Testis (tissue), 3 donors: ENCODE results near the gene CACNA1C. TPM values are rescaled to one million over a fixed set of nuclear protein-coding genes. Genes with fewer than 3 reads are reported as not detected.

Source experiments
- DNase-seq: peaks from one replicate; pipeline ENCODE4 v3.0.0-alpha.2; 2019
- H3K27ac ChIP-seq, 2 donors: fragments of 200-600 bp; sonication (generic); one replicate each; pipeline ENCODE4 v1.5.1; 2019
- H3K27me3 ChIP-seq: fragments of 200-600 bp; sonication (generic); one replicate; pipeline ENCODE4 v1.5.1; 2019
- H3K36me3 ChIP-seq: fragments of 200-600 bp; sonication (generic); one replicate; pipeline ENCODE4 v1.5.1; 2017; ENCODE audit warnings: low read depth; ENCODE audit errors: missing control alignments
- H3K4me1 ChIP-seq: fragments of 200-600 bp; sonication (generic); one replicate; pipeline ENCODE4 v1.5.1; 2019
- H3K4me3 ChIP-seq, 2 donors: fragments of 200-600 bp; sonication (generic); one replicate each; pipeline ENCODE4 v1.5.1; 2017 to 2019
- H3K9me3 ChIP-seq: fragments of 200-600 bp; sonication (generic); one replicate; pipeline ENCODE4 v1.5.1; 2017
- POLR2A ChIP-seq: fragments of 450-650 bp; IDR thresholded peaks from one replicate; pipeline ENCODE4 v1.6.1; 2017; ENCODE audit warnings: antibody characterized with exemption, mild to moderate bottlenecking, moderate library complexity
- WGBS, 2 donors: methylation state at CpG; one replicate each; pipeline ENCODE4 v1.1.5; 2018; 5-methylcytosine and 5-hydroxymethylcytosine counted together
- intact Hi-C: fragments of 100-400 bp; cut with DNase I; formaldehyde crosslinking; loops from one replicate; pipeline ENCODE4 v1.15.1; 2023; ENCODE audit warnings: low total_unique reads
- polyA plus RNA-seq: library from polyadenylated mRNA; stranded (reverse); fragments of 350-450 nt; fragmentation: Illumina TruSeq; extraction: RNeasy Lipid Tissue Mini Kit (QIAGEN cat#74804); gene quantifications from one replicate; pipeline ENCODE4 v1.2.3, GENCODE V29; 2014; ENCODE audit warnings: low read depth, low replicate concordance; ENCODE audit not compliant: insufficient read depth
- total RNA-seq, 2 donors: library from RNA; depleted of rRNA; stranded (reverse); fragments of >200 nt; gene quantifications; one replicate each; pipeline ENCODE4 v1.2.3, GENCODE V29; 2016
- TF ChIP-seq, protein P1 (sequence below), 3 experiments: fragments of 450-650 bp in 2 of 3; fragments of 200-600 bp in 1 of 3; sonication (generic) in 1 of 3; IDR thresholded peaks; one replicate each; pipeline ENCODE4 v1.5.1; 2016 to 2019; ENCODE audit warnings: antibody characterized with exemption in 3 of 3, mild to moderate bottlenecking in 2 of 3, moderate library complexity in 1 of 3

CACNA1C gene
- total and polyA plus RNA-seq, 3 donors from 2014 or later, result 20.3 to 36.8 (median 32.0) TPM

DNA sequence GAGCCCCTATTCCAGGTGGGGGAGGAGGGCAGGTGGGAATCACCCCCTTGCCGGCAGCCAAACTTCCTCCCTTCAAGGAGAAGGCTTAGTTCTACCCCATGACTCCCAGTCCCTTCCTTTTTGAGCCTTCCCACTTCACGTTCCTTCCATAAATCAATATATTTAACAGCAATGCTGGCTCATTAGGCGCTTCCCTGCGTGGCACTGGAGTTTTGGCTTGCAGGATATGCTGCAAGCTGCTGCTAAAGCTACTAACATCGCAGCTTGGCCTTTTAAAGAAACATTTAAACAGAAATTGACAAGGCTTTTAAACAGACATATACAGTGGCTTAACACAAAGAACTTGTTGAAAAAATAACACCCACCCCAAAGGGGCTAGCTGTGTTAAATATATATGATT lies 434.0 kb downstream of the CACNA1C start:
- TF ChIP-seq, protein P1, sequence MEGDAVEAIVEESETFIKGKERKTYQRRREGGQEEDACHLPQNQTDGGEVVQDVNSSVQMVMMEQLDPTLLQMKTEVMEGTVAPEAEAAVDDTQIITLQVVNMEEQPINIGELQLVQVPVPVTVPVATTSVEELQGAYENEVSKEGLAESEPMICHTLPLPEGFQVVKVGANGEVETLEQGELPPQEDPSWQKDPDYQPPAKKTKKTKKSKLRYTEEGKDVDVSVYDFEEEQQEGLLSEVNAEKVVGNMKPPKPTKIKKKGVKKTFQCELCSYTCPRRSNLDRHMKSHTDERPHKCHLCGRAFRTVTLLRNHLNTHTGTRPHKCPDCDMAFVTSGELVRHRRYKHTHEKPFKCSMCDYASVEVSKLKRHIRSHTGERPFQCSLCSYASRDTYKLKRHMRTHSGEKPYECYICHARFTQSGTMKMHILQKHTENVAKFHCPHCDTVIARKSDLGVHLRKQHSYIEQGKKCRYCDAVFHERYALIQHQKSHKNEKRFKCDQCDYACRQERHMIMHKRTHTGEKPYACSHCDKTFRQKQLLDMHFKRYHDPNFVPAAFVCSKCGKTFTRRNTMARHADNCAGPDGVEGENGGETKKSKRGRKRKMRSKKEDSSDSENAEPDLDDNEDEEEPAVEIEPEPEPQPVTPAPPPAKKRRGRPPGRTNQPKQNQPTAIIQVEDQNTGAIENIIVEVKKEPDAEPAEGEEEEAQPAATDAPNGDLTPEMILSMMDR (IDR thresholded peaks at IDR 0.05), result no peak
- TF ChIP-seq POLR2A, result no peak
- 70 to 81% methylated on average over 5 of the region's 5 CpGs for WGBS, 2 donors

GRCh38 chr12:2487278-2487677 lies 434.5 kb downstream of the CACNA1C start:
- DNase-seq, result no peak
- 88 to 93% methylated on average over 5 of the region's 5 CpGs for WGBS, 2 donors
- no peak overlapping the region for H3K4me3 ChIP-seq
- intact Hi-C loops, result no loop called here
- no peaks in the 10 kb centered on the region for H3K36me3 ChIP-seq
- H3K4me1 ChIP-seq, result no peaks in the 10 kb centered on the region
- H3K27me3 ChIP-seq, result no peaks in the 10 kb centered on the region
- TF ChIP-seq, protein P1 (IDR thresholded peaks at IDR 0.05), result no peak
- TF ChIP-seq POLR2A, result no peak
- H3K27ac ChIP-seq, result no peak overlapping the region
- H3K9me3 ChIP-seq, result no peaks in the 10 kb centered on the region

More for the DNA sequence above, 434.0 kb downstream of the CACNA1C start:
- H3K4me1 ChIP-seq, result no peaks in the 10 kb centered on the region
- H3K9me3 ChIP-seq, result no peaks in the 10 kb centered on the region
- intact Hi-C loops, result no loop called here
- no peaks in the 10 kb centered on the region for H3K27me3 ChIP-seq
- H3K4me3 ChIP-seq, result no peak overlapping the region
- DNase-seq, result no peak
- no peak overlapping the region for H3K27ac ChIP-seq
- no peaks in the 10 kb centered on the region for H3K36me3 ChIP-seq

DNA sequence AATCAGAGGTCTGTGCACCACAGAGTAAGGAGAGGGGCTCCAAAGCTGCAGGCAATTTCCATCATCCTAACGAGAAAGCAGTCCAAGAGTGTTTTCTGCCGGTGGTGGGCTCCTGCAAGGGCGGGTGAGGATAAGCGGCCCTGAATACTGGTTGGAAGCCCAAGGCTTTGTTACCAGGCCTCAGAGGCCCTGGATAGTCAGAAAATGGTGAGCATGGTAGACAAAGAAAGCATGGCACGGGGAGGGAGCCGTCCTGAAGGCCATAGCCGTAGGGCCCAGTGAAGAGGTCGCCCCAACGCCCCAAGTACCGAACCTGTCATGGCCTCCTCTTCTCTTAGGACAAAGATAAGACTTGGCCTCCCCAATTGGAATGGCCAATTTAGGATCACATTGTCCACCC lies 435.3 kb downstream of the CACNA1C start:
- no peak overlapping the region for H3K4me3 ChIP-seq
- H3K9me3 ChIP-seq, result no peaks in the 10 kb centered on the region
- intact Hi-C loops, result no loop called here
- no peaks in the 10 kb centered on the region for H3K27me3 ChIP-seq
- 92 to 96% methylated on average over 10 of the region's 10 CpGs for WGBS, 2 donors
- H3K27ac ChIP-seq, result no peak overlapping the region
- TF ChIP-seq, protein P1 (IDR thresholded peaks at IDR 0.05), result no peak
- TF ChIP-seq POLR2A, result no peak
- H3K36me3 ChIP-seq, result no peaks in the 10 kb centered on the region
- no peak for DNase-seq
- no peaks in the 10 kb centered on the region for H3K4me1 ChIP-seq

DNA sequence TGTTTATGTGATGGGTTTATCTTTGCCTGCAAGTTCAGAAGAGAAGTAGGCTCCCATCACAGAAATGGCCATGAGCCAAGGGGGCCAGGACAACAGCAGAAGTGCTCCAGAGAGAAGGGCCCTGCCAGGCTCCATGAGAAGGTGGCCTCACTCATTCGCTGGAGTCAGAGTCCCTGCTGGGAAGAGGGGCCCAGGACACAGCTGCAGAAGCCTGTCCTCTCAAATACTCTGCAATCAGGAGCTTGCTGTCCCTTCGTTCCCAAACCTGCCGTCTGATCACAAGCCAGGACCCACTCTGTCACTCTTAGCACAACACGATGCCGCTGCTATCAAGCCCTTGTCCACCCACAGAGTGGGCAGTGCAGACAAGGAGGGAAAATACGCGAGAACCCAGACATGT lies 435.8 kb downstream of the CACNA1C start:
- H3K27me3 ChIP-seq, result no peaks in the 10 kb centered on the region
- no peaks in the 10 kb centered on the region for H3K4me1 ChIP-seq
- no peak overlapping the region for H3K4me3 ChIP-seq
- intact Hi-C loops, result no loop called here
- no peaks in the 10 kb centered on the region for H3K36me3 ChIP-seq
- TF ChIP-seq, protein P1 (IDR thresholded peaks at IDR 0.05), result no peak
- TF ChIP-seq POLR2A, result no peak
- WGBS, 2 donors, result 91 to 95% methylated on average over 7 of the region's 7 CpGs
- H3K9me3 ChIP-seq, result no peaks in the 10 kb centered on the region
- DNase-seq, result no peak
- H3K27ac ChIP-seq, result no peak overlapping the region

- no peak overlapping the region for H3K27ac ChIP-seq
- H3K36me3 ChIP-seq, result no peaks in the 10 kb centered on the region
- H3K27me3 ChIP-seq, result no peaks in the 10 kb centered on the region
- WGBS, 2 donors, result 91 to 92% methylated on average over 9 of the region's 9 CpGs
- intact Hi-C loops, result no loop called here
- TF ChIP-seq POLR2A, result no peak
- TF ChIP-seq, protein P1 (IDR thresholded peaks at IDR 0.05), result no peak
- no peak for DNase-seq
- no peaks in the 10 kb centered on the region for H3K4me1 ChIP-seq
- no peak overlapping the region for H3K4me3 ChIP-seq
- H3K9me3 ChIP-seq, result no peaks in the 10 kb centered on the region
These were observed 436.5 kb downstream of the CACNA1C start for GRCh38 chr12:2489275-2489674.
